ENCODE measurements around the gene NRN1. TPM values are rescaled to one million over a fixed set of nuclear protein-coding genes. Genes with fewer than 3 reads are reported as not detected.

Gene NRN1
- total RNA-seq, 2 donors from 2014 or later, result 0.99 to 4.4 TPM

DNA sequence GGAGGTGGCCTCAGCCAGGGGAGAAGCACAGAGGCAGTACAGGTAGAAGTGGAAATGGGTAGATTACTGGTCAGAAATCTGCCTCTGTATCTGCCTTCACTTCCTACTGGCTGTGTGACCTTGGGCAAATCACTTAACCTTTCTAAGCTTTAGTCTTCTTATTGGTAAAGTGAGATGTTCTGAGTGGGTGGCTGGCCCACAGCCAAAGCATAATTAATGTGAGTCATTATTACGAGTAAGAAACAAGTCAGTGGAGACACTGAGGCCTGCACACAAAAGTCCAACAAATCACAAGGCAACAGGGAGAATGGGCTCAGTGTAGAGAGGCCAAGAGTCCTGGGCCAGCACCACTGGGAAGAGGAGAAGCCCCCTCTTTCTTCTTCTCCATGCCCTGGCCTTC, 39.1 kb downstream of the NRN1 start:
- ATAC-seq, result no peak
- WGBS, 2 donors, result 70 to 84% methylated on average over 1 of the region's 1 CpG
- no peak for DNase-seq
- TF ChIP-seq POLR2A (IDR thresholded peaks at IDR 0.05) (no peak), CTCF (IDR thresholded peaks at IDR 0.05) (no peak)
- no peaks in the 10 kb centered on the region for H3K9me3 ChIP-seq
- intact Hi-C loops (cut with DNase I), result no loop called here
- H3K27me3 ChIP-seq, result no peaks in the 10 kb centered on the region
- H3K4me3 ChIP-seq, result no peak overlapping the region
- no peaks in the 10 kb centered on the region for H3K4me1 ChIP-seq
- no peaks in the 10 kb centered on the region for H3K36me3 ChIP-seq (replicated peaks in 1 of 2; ENCODE audit: insufficient read depth in 1 of 2, low read depth in 2 of 2)
- H3K27ac ChIP-seq, result no peak overlapping the region

- Histone ChIP-seq H3K27me3 (no peaks in the 10 kb centered on the region), H3K4me3 (no peak overlapping the region), H3K9me3 (no peaks in the 10 kb centered on the region), H3K4me1 (no peaks in the 10 kb centered on the region), H3K36me3 (replicated peaks in 1 of 2; ENCODE audit: insufficient read depth in 1 of 2, low read depth in 2 of 2) (no peaks in the 10 kb centered on the region), H3K27ac (no peak overlapping the region)
- DNase-seq, result no peak
- no peak for ATAC-seq
- 67 to 87% methylated on average over 2 of the region's 2 CpGs for WGBS, 2 donors
- TF ChIP-seq POLR2A (IDR thresholded peaks at IDR 0.05) (no peak), CTCF (IDR thresholded peaks at IDR 0.05) (no peak)
- intact Hi-C loops (cut with DNase I), result no loop called here
Observed at GRCh38 chr6:5962794-5963193, 43.9 kb downstream of the NRN1 start.

- TF ChIP-seq CTCF (IDR thresholded peaks at IDR 0.05) (no peak), POLR2A (IDR thresholded peaks at IDR 0.05) (no peak)
- H3K27me3 ChIP-seq, result no peaks in the 10 kb centered on the region
- no peak overlapping the region for H3K27ac ChIP-seq
- ATAC-seq (no peak), DNase-seq (no peak)
- H3K36me3 ChIP-seq (replicated peaks in 1 of 2; ENCODE audit: insufficient read depth in 1 of 2, low read depth in 2 of 2), result no peaks in the 10 kb centered on the region
- no peaks in the 10 kb centered on the region for H3K9me3 ChIP-seq
- intact Hi-C loops (cut with DNase I), result no loop called here
- 88 to 96% methylated on average over 2 of the region's 2 CpGs for WGBS, 2 donors
- H3K4me3 ChIP-seq, result no peak overlapping the region
- H3K4me1 ChIP-seq, result no peaks in the 10 kb centered on the region
Observed at GRCh38 chr6:5961836-5962235, 44.9 kb downstream of the NRN1 start.

GRCh38 chr6:5960456-5960855, 46.3 kb downstream of the NRN1 start:
- no peak for ATAC-seq

More at GRCh38 chr6:5960456-5960855, 46.3 kb downstream of the NRN1 start:
- Histone ChIP-seq H3K27me3 (no peaks in the 10 kb centered on the region), H3K36me3 (replicated peaks in 1 of 2; ENCODE audit: insufficient read depth in 1 of 2, low read depth in 2 of 2) (no peaks in the 10 kb centered on the region), H3K9me3 (no peaks in the 10 kb centered on the region), H3K4me3 (no peak overlapping the region), H3K27ac (no peak overlapping the region), H3K4me1 (no peaks in the 10 kb centered on the region)
- TF ChIP-seq POLR2A (IDR thresholded peaks at IDR 0.05) (no peak), CTCF (IDR thresholded peaks at IDR 0.05) (no peak)
- intact Hi-C loops (cut with DNase I), result no loop called here
- no peak for DNase-seq
- 65 to 74% methylated on average over 5 of the region's 5 CpGs for WGBS, 2 donors

All from body of pancreas (tissue), 4 donors.